HCT116 (cell line): ENCODE measurements around the gene GABPA.

Experiments
- MAX ChIP-seq: IDR thresholded peaks from 2 replicates; pipeline ENCODE4 v1.6.1; 2012
- POLR2A ChIP-seq: IDR thresholded peaks from 2 replicates; pipeline ENCODE4 v1.7.0; 2011; ENCODE audit warnings: borderline replicate concordance; ENCODE audit not compliant: insufficient read depth, insufficient read length; ENCODE audit errors: extremely low read depth
- POLR2AphosphoS5 ChIP-seq: IDR thresholded peaks from 2 replicates; pipeline ENCODE4 v1.6.1; 2011; ENCODE audit warnings: mild to moderate bottlenecking, low read depth, low read length, moderate library complexity
- SIN3A ChIP-seq: IDR thresholded peaks from 2 replicates; pipeline ENCODE4 v1.6.1; 2012; ENCODE audit warnings: low read depth
- SRF ChIP-seq: IDR thresholded peaks from 2 replicates; pipeline ENCODE4 v1.6.1; 2012; ENCODE audit warnings: low read depth
- TF ChIP-seq, protein P1 (sequence below): IDR thresholded peaks from 2 replicates; pipeline ENCODE4 v1.6.1; 2012; ENCODE audit warnings: low read depth
- TF ChIP-seq, protein P2 (sequence below), 3 experiments: fragments of 200-600 bp in 1 of 3; sonication (generic) in 1 of 3; IDR thresholded peaks in 2 of 3; conservative IDR thresholded peaks in 1 of 3; 2 replicates each; pipeline ENCODE4 v1.5.1; 2012 to 2017; ENCODE audit warnings: low read depth in 2 of 3, low read length in 2 of 3, antibody characterized with exemption in 1 of 3, borderline replicate concordance in 1 of 3, control low read depth in 1 of 3, mild to moderate bottlenecking in 1 of 3, mixed read lengths in 1 of 3, mixed run types in 1 of 3, moderate library complexity in 1 of 3; ENCODE audit not compliant: insufficient read depth in 1 of 3

DNA sequence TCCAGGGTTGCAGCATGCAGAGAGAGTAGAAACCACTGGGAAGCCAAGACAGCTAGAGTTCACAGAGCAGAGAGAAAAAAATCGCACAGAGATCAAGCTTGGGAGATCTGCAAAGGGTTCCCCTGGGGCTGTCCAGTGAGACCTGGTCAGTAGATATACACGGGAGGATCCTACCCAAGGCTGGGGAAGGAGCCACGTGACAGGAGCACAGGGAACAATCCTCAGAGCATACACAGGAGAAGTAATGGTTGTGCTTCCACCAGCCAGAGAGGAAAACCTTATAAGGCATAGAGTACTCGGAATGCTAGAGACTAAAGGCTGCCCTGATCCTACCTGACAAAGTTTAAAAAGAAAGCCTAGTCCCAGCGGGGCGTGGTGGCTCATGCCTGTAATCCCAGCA lies 53.9 kb downstream of the GABPA start:
- TF ChIP-seq POLR2A (no peak), SRF (no peak), POLR2AphosphoS5 (no peak), SIN3A (no peak), MAX (no peak)
- TF ChIP-seq, protein P1, sequence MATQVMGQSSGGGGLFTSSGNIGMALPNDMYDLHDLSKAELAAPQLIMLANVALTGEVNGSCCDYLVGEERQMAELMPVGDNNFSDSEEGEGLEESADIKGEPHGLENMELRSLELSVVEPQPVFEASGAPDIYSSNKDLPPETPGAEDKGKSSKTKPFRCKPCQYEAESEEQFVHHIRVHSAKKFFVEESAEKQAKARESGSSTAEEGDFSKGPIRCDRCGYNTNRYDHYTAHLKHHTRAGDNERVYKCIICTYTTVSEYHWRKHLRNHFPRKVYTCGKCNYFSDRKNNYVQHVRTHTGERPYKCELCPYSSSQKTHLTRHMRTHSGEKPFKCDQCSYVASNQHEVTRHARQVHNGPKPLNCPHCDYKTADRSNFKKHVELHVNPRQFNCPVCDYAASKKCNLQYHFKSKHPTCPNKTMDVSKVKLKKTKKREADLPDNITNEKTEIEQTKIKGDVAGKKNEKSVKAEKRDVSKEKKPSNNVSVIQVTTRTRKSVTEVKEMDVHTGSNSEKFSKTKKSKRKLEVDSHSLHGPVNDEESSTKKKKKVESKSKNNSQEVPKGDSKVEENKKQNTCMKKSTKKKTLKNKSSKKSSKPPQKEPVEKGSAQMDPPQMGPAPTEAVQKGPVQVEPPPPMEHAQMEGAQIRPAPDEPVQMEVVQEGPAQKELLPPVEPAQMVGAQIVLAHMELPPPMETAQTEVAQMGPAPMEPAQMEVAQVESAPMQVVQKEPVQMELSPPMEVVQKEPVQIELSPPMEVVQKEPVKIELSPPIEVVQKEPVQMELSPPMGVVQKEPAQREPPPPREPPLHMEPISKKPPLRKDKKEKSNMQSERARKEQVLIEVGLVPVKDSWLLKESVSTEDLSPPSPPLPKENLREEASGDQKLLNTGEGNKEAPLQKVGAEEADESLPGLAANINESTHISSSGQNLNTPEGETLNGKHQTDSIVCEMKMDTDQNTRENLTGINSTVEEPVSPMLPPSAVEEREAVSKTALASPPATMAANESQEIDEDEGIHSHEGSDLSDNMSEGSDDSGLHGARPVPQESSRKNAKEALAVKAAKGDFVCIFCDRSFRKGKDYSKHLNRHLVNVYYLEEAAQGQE: no peak
- TF ChIP-seq, protein P2, sequence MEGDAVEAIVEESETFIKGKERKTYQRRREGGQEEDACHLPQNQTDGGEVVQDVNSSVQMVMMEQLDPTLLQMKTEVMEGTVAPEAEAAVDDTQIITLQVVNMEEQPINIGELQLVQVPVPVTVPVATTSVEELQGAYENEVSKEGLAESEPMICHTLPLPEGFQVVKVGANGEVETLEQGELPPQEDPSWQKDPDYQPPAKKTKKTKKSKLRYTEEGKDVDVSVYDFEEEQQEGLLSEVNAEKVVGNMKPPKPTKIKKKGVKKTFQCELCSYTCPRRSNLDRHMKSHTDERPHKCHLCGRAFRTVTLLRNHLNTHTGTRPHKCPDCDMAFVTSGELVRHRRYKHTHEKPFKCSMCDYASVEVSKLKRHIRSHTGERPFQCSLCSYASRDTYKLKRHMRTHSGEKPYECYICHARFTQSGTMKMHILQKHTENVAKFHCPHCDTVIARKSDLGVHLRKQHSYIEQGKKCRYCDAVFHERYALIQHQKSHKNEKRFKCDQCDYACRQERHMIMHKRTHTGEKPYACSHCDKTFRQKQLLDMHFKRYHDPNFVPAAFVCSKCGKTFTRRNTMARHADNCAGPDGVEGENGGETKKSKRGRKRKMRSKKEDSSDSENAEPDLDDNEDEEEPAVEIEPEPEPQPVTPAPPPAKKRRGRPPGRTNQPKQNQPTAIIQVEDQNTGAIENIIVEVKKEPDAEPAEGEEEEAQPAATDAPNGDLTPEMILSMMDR (IDR thresholded peaks at IDR 0.05 in 2 of 3, conservative IDR thresholded peaks at IDR 0.05 in 1 of 3; ENCODE audit: borderline replicate concordance in 1 of 3, insufficient read depth in 1 of 3, low read depth in 2 of 3, low read length in 2 of 3): no peak
